ENCODE data around the gene ADORA3. TPM values are rescaled to one million over a fixed set of nuclear protein-coding genes. Genes with fewer than 3 reads are reported as not detected.

Gene ADORA3
- total and polyA plus RNA-seq, 7 donors, result 0.45 to 2.1 (median 1.2) TPM

DNA sequence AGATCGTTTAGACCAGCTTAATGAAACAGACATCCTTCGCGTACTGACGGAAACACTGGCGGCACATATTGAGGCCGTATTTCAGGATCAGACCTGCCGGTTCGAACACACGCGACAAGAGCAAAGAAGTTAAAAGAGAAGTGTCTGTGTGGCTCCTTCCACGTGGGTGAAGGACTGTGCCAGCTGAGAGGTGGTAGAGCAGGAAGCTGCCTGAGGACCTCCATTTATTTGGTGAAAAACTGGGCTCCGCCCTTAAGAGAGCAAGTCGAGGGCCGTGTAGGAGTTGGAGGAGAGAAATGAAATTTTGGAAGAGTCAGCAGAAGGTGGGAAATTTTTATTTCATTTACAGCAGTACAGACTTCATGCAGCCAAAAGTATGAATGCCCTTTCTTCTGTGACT, 38.8 kb upstream of the ADORA3 start:
- peaks cover 0 to 3% (median 3%) of the 10 kb centered on the region in 3 donors for H3K27me3 ChIP-seq (ENCODE audit: insufficient read depth in 3 of 3, low read length in 2 of 3)
- intact Hi-C loops (cut with DNase I), result no loop called here
- no peaks in the 10 kb centered on the region for H3K9me3 ChIP-seq
- H3K4me1 ChIP-seq, result no peaks in the 10 kb centered on the region
- H3K36me3 ChIP-seq (ENCODE audit: insufficient read depth in 1 of 2, low read depth in 1 of 2), result no peaks in the 10 kb centered on the region
- no peak overlapping the region for H3K27ac ChIP-seq
- DNase-seq, result no peak
- H3K4me3 ChIP-seq, result no peak overlapping the region
- ATAC-seq, result no peak
- 74 to 76% (median 74%) methylated on average over 14 of the region's 14 CpGs for WGBS, 3 donors
- TF ChIP-seq, protein P1, sequence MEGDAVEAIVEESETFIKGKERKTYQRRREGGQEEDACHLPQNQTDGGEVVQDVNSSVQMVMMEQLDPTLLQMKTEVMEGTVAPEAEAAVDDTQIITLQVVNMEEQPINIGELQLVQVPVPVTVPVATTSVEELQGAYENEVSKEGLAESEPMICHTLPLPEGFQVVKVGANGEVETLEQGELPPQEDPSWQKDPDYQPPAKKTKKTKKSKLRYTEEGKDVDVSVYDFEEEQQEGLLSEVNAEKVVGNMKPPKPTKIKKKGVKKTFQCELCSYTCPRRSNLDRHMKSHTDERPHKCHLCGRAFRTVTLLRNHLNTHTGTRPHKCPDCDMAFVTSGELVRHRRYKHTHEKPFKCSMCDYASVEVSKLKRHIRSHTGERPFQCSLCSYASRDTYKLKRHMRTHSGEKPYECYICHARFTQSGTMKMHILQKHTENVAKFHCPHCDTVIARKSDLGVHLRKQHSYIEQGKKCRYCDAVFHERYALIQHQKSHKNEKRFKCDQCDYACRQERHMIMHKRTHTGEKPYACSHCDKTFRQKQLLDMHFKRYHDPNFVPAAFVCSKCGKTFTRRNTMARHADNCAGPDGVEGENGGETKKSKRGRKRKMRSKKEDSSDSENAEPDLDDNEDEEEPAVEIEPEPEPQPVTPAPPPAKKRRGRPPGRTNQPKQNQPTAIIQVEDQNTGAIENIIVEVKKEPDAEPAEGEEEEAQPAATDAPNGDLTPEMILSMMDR (IDR thresholded peaks at IDR 0.05), result no peak

DNA sequence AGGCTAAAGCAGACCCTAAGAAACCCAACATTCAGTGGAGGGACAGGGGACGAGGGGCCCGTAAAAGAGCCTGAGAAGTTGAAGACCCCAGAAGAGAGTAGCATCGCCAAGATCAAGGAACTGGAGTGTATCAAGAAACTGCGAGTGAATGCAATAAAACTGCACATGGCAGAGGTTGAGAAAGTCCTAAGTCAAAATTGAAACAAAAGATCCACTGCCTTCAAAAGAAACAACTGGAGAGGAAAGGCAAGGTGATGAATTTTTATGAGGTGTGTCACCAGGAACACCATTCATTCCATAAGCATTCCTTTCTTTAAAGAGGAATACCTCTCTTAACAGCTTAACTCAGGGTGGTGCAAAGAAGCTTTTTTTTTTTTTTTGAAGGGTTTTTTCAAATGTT, 38.3 kb upstream of the ADORA3 start:
- H3K4me1 ChIP-seq, result no peaks in the 10 kb centered on the region
- no peak overlapping the region for H3K4me3 ChIP-seq
- intact Hi-C loops (cut with DNase I), result no loop called here
- no peak overlapping the region for H3K27ac ChIP-seq
- peaks cover 0 to 3% (median 3%) of the 10 kb centered on the region in 3 donors for H3K27me3 ChIP-seq (ENCODE audit: insufficient read depth in 3 of 3, low read length in 2 of 3)
- 70 to 79% (median 75%) methylated on average over 4 of the region's 4 CpGs for WGBS, 3 donors
- no peaks in the 10 kb centered on the region for H3K36me3 ChIP-seq (ENCODE audit: insufficient read depth in 1 of 2, low read depth in 1 of 2)
- DNase-seq (no peak), ATAC-seq (no peak)
- no peaks in the 10 kb centered on the region for H3K9me3 ChIP-seq
- TF ChIP-seq, protein P1 (IDR thresholded peaks at IDR 0.05), result no peak

DNA sequence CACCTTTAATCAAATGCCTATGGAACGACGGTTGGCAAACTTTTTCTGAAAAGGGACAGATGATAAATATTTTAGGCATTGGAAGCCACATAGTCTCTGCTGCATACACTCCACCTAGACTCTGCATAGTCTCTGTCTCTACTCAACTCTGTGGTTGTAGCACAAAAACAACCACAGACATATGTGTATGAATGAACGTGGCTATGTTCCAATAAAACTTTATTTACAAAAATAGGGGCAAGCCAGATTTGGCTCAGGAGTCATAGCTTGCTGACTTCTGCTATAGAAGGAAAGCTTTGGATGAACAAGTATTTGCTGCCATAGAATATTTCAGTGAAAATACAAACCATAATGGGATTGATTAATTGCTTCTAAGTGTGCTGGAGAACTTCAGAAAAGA, 37.5 kb upstream of the ADORA3 start:
- Histone ChIP-seq H3K27me3 (ENCODE audit: insufficient read depth in 3 of 3, low read length in 2 of 3) (peaks cover 0 to 3% (median 0%) of the 10 kb centered on the region in 3 donors), H3K4me3 (no peak overlapping the region), H3K27ac (no peak overlapping the region), H3K4me1 (no peaks in the 10 kb centered on the region), H3K9me3 (no peaks in the 10 kb centered on the region), H3K36me3 (ENCODE audit: insufficient read depth in 1 of 2, low read depth in 1 of 2) (no peaks in the 10 kb centered on the region)
- TF ChIP-seq, protein P1 (IDR thresholded peaks at IDR 0.05), result no peak
- intact Hi-C loops (cut with DNase I), result no loop called here
- 80 to 81% (median 81%) methylated on average over 3 of the region's 3 CpGs for WGBS, 3 donors
- ATAC-seq (no peak), DNase-seq (no peak)

- no peaks in the 10 kb centered on the region for H3K9me3 ChIP-seq
- H3K36me3 ChIP-seq (ENCODE audit: insufficient read depth in 1 of 2, low read depth in 1 of 2), result no peaks in the 10 kb centered on the region
- TF ChIP-seq, protein P1 (IDR thresholded peaks at IDR 0.05), result no peak
- 71 to 79% (median 73%) methylated on average over 6 of the region's 6 CpGs for WGBS, 3 donors
- peaks cover 0 to 3% (median 0%) of the 10 kb centered on the region in 3 donors for H3K27me3 ChIP-seq (ENCODE audit: insufficient read depth in 3 of 3, low read length in 2 of 3)
- intact Hi-C loops (cut with DNase I), result no loop called here
- no peak overlapping the region for H3K4me3 ChIP-seq
- DNase-seq, result no peak
- H3K4me1 ChIP-seq, result no peaks in the 10 kb centered on the region
- H3K27ac ChIP-seq, result no peak overlapping the region
- ATAC-seq, result no peak
Observed at GRCh38 chr1:111538343-111539025, 35.1 kb upstream of the ADORA3 start.
